ENCODE data around the gene CKM. TPM values are rescaled to one million over a fixed set of nuclear protein-coding genes. Genes with fewer than 3 reads are reported as not detected.

The CKM gene
- total and polyA plus RNA-seq, 10 of the 15 experiments (the other 5 are each of a cell fraction or from before 2014, with no cell fraction given), result 0.08 to 0.14 (median 0.13) TPM; not detected in 5

GRCh38 chr19:45321848-45322247 lies 827 bp downstream of the CKM start (continued):
- no peak for TF ChIP-seq PAX5 (IDR thresholded peaks at IDR 0.05; ENCODE audit: borderline replicate concordance, low read depth, low read length)

GRCh38 chr19:45320997-45321775 lies 1.5 kb downstream of the CKM start:
- no peak overlapping the region for H3K27ac ChIP-seq (ENCODE audit: control insufficient read depth, insufficient read depth)
- H3K27me3 ChIP-seq (replicated peaks in 1 of 2; ENCODE audit: control insufficient read depth in 2 of 2, insufficient read depth in 2 of 2, low read length in 1 of 2), result peaks cover 0 to 3% of the 10 kb centered on the region in 2 experiments; a peak in 2 of 4 replicates
- no peak overlapping the region for H3K4me3 ChIP-seq
- ATAC-seq (no peak), FAIRE-seq (no peak), DNase-seq (ENCODE audit: low read depth, low spot score) (no peak)
- intact Hi-C loops (cut with micrococcal nuclease; ENCODE audit: unreplicated experiment) (no loop called here), in situ Hi-C loops (cut with MboI) (no loop called here)
- no peaks in the 10 kb centered on the region for H3K36me3 ChIP-seq (ENCODE audit: control insufficient read depth in 2 of 2, insufficient read depth in 2 of 2, low read length in 1 of 2)
- no peak overlapping the region for H3K9ac ChIP-seq (ENCODE audit: control insufficient read depth, insufficient read depth, low read length)
- ChIA-PET CTCF (no interaction called here), POLR2A (no interaction called here), RAD21 (ENCODE audit: unreplicated experiment) (no interaction called here), SMC1A (ENCODE audit: uncharacterized antibody, unreplicated experiment) (no interaction called here)
- H4K20me1 ChIP-seq (ENCODE audit: control insufficient read depth, insufficient read depth), result no peaks in the 10 kb centered on the region
- no peaks in the 10 kb centered on the region for H3K9me3 ChIP-seq (replicated peaks; ENCODE audit: control insufficient read depth, insufficient read depth, low read length)
- H3K4me2 ChIP-seq (ENCODE audit: control insufficient read depth, insufficient read depth), result no peak overlapping the region
- BruUV-seq (replicated peaks), result no TSS peak
- H3K4me1 ChIP-seq (ENCODE audit: control insufficient read depth, insufficient read depth, low read length), result no peaks in the 10 kb centered on the region
- 37% methylated on average over 12 of the region's 12 CpGs for WGBS (ENCODE audit: insufficient coverage, insufficient replicate concordance, low lambda C conversion rate, missing lambda C conversion rate)
- H2AFZ ChIP-seq (ENCODE audit: control insufficient read depth, low read depth, low read length), result no peak overlapping the region
- H3K79me2 ChIP-seq (ENCODE audit: control insufficient read depth, insufficient read depth, low read length), result no peaks in the 10 kb centered on the region
- no peak for TF ChIP-seq USF2 (IDR thresholded peaks at IDR 0.05; ENCODE audit: borderline replicate concordance, low read depth, low read length)
- TF ChIP-seq SMAD5 (IDR thresholded peaks at IDR 0.05; ENCODE audit: low read depth), result no peak
- TF ChIP-seq STAT3 (IDR thresholded peaks at IDR 0.05; ENCODE audit: low read depth, low read length), result no peak
- TF ChIP-seq NKRF (conservative IDR thresholded peaks at IDR 0.05), result no peak
- TF ChIP-seq ZBTB40 (IDR thresholded peaks at IDR 0.05; ENCODE audit: borderline replicate concordance), result no peak
- TF ChIP-seq CREB1 (IDR thresholded peaks at IDR 0.05; ENCODE audit: low read depth), result no peak
- no peak for TF ChIP-seq EZH2 (IDR thresholded peaks at IDR 0.05; ENCODE audit: borderline replicate concordance, control insufficient read depth, low read depth, low read length)
- no peak for TF ChIP-seq SKIL (IDR thresholded peaks at IDR 0.05; ENCODE audit: low read depth, poor library complexity, severe bottlenecking)
- TF ChIP-seq E2F4 (IDR thresholded peaks at IDR 0.05; ENCODE audit: low read depth, low read length), result no peak
